Activated CD8-positive, alpha-beta memory T cell treated with anti-CD3 and anti-CD28 coated beads, Interleukin-2, amount 50 U/mL, for 48 hours (primary cell): ENCODE measurements around the gene PHETA1.
"Not testable (repeated sequence)": the region's sequence is repeated elsewhere in the genome, so short reads cannot be mapped to it uniquely, and the experiment has no call there.

Experiments used
- DNase-seq: peaks from one replicate; pipeline ENCODE4 v3.0.0-alpha.2; 2020

The PHETA1 gene

DNA sequence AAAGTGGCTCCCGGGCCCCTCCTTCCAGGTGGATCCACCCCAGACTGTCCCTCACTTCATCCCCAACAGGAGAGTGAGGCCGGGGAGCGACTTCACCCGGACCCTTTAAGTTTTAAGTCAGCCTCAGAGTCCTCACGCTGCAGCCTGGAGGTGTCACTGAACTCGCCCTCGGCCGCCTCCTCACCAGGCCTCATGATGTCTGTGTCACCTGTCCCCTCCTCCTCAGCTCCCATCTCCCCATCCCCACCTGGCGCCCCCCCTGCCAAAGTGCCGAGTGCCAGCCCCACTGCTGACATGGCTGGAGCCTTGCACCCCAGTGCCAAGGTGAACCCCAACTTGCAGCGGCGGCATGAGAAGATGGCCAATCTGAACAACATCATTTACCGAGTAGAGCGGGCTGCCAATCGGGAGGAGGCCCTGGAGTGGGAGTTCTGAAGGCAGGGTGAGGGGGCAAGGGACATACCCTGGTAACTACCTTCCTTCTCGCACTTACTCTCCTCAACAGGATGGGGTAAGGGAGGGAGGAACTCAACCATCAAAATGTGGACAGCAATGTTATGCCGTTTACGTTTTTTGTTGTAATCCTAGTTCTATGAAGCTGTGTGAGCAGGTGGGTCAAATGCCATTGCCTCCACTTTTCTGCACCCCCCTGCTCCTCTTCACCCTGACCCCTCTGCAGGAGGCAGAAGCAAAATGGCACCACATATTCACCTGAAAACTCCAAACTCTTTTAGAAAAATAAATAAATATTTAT lies 20.8 kb downstream of the PHETA1 start:
- no peak for DNase-seq

DNA sequence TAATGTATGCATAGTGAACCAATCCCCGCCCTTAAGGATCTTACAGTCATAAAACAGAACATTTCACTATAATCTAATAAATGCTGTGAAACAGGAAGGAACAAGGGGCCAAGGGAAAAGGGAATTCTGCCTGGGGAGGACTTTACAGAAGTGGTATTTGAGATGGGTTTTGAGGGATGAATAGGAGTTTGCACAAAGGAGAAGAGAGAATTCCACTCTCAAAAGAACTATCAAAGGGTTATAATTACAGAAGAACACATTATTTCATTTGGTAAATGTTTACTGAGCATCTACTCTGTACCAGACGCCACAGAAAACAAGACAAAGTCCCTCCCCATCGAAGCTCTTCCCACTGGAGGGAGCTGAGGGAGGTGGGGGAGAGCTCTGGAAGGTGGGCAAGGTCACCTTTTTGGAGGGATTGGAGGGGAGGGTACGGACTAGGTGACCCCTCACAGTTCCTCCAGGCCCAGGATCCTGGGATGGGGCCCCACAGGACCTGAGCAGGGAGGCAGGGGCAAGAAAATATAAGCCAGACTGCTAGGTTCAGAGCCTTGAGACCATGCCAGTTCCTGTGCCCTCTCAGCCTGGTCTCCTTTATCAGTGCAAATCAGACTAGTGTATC lies 24.5 kb downstream of the PHETA1 start:
- DNase-seq = no peak

DNA sequence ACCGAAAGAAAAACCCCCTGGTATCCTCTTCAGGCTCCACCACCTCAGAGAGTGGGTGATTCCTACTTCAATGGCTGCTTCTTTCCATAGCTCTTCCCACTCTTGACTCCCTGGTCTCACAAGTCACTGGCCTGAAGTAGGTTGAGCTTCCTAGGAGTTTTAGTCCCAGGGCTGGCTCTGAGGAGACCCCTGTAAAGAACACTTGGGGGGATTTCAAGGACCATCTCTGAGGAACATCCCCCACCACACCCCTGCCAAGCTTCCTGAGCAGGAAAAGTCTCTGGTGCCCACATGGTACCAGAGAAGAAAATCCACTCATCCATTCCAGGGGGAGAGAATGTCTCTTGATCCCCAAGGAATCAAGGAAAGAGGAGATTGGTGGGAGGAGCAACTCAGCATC lies 25.7 kb downstream of the PHETA1 start:
- DNase-seq = no peak

DNA sequence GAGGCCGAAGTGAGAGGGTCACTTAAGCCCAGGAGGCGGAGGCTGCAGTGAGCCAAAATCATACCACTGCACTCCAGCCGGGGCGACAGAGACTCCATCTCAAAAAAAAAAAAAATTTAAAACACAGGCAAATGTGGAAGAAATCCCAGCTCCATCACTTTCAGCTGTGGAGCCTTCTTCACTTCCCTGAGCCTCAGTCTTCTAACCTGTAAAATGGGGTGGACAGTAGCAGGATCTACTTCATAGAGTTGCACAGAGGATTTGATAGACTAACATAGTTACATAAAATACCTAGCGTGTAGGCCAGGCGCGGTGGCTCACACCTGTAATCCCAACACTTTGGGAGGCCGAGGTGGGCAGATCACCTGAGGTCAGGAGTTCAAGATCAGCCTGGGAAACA lies 26.5 kb downstream of the PHETA1 start:
- DNase-seq = no peak

DNA sequence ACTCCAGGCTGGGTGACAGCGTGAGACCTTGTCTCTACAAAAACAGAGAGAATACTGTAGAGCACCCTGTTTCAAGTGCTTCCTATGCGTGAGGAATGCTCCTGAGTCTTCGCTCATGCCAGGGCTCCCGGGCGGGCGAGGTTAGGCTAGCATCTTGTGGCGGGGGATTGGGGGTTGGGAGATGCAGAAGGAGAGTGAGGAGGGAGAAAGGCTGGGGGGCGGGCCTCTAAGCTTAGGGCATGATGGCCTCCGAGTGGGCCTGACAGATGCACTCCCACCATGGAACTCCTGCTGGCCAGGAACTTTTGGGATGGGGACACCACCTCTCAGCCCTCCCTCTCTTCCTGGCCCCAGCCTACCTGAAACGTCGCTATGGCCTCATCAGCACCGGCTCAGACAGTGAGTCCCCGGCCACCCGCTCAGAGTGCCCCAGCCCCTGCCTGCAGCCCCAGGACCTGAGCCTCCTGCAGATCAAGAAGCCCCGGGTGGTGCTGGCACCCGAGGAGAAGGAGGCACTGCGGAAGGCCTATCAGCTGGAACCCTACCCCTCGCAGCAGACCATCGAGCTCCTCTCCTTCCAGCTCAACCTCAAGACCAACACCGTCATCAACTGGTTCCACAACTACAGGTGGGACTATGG lies 27.3 kb downstream of the PHETA1 start:
- DNase-seq = no peak

DNA sequence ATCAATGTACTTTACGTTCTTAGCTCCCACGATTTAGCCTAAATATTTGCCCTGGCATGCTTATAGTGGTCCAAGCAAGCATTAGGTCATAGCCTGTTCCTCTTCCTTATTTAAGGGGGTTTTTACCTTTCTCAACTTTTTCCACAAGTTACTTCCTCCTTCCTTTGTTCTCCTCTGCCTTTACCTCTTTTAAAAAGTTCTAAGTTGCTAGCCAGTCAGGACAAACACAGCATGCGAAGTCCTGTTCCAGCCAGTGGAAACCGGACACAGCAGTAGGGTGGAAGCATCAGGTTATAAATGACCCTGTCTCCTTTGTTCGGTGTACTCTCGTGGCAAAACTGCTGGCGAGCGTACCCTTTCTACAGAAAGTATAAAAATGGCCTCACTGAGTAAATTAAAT lies 28.2 kb downstream of the PHETA1 start:
- not testable (repeated sequence) for DNase-seq

DNA sequence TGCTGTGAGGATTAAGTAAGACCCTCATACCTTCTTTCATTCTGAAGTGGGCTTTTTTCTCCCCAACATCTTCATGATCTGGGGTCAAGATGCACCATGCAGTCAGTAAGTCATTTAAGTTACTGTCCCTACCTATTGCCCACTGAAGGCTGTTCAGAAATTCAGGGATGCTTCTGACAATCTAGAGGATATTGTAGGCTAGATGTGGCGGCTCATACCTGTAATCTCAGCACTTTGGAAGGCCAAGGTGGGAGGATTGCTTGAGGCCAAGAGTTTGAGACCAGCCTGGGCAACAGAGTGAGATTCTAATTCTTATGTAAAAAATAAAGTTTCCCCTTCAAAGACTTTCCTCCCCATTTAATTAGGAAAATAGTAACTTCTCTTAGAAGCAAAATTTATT lies 28.7 kb downstream of the PHETA1 start:
- no peak for DNase-seq

DNA sequence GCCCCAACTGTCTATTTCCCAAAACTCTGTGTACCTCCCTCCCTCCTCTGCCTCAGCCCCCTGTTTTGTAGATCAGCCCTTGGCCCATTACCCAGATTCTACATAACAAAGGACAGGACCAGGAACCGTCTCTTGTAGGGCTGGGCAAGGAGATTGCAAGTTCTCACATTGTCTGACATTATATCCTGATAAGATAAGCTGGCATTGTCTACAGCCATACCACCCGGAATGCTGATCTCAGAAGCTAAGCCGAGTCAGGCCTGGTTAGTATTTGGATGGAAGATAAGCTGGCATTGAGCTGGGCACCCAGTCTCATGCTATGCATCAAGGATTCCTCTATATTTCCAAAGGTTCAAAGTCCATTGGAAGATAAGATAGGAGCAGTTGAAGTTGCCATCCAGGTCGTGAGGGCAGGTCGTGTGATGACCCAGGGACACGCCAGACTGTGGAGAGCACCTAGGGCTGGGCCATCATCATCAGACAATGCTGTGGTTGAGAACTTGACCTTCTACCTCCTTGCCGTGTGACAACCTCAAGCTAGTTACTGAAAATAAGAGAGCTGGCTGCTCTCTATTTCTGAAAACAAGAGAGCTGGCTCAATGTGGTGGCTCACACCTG lies 29.5 kb downstream of the PHETA1 start:
- DNase-seq = no peak

DNA sequence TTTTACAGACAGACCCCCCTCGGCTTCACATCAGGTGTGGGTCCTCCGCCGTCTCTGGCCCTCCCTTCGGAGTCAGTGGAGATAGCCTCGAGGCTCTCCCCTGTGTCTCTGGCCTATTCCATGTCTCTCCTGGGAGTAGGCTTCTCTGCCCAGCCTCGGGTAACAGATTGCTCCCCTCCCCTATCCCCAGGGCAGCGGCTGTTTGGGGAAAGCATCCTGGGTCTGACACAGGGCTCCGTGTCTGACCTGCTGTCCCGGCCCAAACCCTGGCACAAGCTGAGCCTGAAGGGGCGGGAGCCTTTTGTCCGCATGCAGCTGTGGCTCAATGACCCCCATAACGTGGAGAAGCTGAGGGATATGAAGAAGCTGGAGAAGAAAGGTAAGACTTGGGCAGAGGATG lies 30.8 kb downstream of the PHETA1 start:
- no peak for DNase-seq

DNA sequence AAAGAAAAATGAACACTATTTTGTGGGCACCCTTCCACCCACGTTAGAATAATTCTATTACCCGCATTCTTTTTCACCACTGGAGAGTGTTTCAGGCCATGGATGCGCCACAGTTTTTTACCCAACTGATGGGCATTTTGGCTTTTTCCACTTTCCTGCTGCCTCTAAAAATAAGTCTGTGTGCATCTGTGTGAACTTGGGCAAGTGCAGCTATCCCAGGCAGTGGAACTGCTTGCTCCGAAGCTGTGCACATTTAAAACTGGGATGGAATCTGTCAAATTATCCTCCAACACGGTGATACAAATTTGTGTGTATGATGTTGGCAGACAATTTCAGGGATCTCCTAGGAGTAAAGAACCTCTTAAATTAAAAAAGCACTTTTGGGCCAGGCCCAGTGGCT lies 31.5 kb downstream of the PHETA1 start:
- DNase-seq = no peak

DNA sequence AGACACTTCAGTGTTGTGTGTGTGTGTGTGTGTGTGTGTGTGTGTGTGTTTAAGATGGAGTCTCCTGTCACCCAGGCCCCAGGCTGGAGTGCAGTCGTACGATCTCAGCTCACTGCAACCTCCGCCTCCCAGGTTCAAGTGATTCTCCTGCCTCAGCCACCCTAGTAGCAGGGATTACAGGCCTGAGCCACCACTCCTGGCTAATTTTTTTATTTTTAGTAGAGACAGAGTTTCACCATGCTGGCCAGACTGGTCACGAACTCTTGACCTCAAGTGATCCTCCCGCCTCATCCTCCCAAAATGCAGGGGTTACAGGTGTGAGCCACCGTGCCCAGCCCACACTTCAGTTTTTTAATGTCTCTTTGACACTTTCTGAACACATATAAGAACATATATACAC lies 32.5 kb downstream of the PHETA1 start:
- DNase-seq = not testable (repeated sequence)

DNA sequence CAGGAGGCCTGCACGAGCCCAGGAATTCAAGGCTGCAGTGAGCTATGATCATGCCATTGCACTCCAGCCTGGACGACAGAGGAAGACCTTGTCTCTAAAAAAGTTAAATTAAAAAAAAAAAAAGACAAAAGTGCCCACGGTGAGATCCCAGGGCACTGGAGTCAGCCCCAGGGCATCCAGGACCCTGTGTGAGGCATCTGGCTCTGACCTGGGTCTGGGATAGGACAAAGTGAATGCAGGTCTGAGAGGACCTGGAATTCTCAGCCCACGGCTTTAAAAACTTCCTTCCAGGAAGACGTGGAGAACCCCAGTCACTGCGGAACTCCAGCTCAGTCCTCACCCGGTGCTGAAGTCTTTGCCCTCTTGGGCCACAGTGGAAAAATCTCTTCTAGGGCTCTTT lies 33.1 kb downstream of the PHETA1 start:
- no peak for DNase-seq

DNA sequence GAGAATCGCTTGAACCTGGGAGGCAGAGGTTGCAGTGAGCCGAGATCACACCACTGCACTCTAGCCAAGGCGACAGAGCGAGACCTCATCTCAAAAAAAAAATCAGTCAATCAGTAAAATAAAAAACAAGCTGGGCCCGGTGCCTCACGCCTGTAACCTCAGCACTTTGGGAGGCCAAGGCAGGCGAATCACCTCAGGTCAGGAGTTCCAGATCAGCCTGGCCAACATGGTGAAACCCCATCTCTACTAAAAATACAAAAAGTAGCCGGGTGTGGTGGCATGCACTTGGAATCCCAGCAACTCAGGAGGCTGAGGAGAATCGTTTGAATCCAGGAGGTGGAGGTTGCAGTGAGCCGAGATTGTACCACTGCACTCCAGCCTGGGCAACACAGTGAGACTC lies 33.6 kb downstream of the PHETA1 start:
- DNase-seq = not testable (repeated sequence)

DNA sequence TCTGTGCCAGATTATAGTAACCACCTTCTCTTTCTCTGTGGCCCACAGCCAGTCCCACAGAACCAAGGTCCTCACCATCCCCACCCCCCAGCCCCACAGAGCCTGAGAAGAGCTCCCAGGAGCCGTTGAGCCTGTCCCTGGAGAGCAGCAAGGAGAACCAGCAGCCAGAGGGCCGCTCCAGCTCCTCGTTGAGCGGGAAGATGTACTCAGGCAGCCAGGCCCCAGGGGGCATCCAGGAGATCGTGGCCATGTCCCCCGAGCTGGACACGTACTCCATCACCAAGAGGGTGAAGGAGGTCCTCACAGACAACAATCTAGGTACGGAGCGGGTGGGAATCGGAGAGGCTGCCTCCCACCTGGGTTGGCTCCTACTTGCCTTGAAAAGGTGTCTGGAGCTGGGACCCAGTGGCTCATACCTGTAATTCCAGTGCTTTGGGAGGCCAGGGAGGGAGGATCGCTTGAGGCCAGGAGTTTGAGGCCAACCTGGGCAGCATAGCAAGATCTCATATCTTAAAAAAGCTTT lies 34.4 kb downstream of the PHETA1 start:
- DNase-seq = no peak

DNA sequence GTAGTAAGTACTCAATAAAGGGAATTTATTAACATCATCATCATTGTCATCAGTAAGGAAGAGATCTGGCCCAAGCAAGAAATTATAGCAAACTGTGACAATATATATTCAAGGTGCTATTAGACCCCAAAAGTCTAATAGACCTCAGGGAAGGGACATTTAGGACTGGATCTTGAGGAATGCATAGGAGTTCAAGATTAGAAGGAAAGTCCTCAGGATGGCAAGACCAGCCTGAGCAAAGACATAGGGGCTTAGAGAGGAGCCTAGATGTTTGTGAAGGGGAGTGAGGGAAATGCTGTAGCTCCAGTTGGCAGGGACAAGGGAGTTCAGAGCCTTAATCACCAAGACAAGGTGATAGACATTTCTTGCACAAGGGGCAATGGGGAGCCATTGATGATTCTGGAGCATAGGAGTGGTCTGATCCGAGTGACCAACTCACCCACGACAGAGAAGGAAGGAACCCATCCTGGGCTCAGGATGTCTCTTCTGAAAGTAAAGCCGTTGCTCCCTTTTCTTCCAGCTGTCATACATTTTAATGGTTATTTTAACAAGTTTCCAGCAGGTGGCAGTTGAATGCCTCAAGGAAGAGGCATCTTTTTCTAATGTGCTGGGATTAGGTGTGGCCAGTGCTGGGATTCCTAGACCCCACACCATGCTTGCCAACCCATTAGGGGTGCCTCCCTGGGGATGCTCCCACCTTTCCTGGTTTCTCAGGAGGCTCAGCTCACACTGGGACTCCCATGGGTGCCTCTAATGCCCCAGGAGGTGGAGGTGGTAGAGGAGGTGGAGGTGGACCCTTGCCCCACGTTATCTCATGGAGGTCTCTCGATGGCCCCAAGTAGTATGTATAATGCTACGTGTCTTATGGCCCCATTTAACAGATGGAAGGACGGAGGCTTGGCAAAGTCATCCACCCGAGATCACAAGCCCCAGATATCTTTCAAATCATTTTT lies 37.8 kb downstream of the PHETA1 start:
- DNase-seq = no peak

DNA sequence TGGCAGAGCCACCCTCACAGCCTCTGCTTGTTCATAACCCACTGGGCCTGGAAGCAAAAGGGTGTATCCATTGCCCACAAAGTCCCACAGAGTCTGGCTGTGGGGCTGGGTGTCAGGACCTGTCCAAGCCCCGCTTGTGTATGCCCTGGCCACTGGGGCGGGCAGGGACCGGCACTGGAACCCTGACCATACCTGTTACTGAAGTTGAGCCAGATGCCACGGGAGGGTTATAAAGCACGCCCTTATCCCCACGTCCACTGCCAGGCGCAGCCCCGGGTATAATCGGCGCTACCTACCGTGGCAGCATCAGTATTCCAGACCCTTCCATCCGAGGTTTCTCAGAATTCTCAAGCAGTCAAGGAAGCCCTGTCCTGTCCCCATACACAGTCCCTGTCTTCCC lies 40.8 kb downstream of the PHETA1 start:
- DNase-seq = no peak

DNA sequence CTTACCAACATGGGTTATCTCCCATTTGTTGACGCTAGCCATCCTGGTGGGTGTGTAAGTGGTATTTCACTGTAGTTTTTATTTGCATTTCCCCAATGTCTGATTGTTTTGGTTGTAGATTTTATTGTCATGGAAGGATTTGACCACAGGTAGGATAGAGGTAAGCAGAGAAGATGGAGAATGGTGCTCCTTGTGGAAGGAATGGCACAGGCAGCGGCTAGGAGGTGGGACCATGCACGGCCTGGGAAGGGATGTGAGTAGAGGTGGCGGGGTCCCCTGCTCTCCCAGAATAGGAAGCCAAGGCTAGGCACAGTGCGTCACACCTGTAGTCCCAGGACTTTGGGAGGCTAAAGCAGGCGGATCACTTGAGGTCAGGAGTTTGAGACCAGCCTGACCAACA lies 41.4 kb downstream of the PHETA1 start:
- DNase-seq = no peak

DNA sequence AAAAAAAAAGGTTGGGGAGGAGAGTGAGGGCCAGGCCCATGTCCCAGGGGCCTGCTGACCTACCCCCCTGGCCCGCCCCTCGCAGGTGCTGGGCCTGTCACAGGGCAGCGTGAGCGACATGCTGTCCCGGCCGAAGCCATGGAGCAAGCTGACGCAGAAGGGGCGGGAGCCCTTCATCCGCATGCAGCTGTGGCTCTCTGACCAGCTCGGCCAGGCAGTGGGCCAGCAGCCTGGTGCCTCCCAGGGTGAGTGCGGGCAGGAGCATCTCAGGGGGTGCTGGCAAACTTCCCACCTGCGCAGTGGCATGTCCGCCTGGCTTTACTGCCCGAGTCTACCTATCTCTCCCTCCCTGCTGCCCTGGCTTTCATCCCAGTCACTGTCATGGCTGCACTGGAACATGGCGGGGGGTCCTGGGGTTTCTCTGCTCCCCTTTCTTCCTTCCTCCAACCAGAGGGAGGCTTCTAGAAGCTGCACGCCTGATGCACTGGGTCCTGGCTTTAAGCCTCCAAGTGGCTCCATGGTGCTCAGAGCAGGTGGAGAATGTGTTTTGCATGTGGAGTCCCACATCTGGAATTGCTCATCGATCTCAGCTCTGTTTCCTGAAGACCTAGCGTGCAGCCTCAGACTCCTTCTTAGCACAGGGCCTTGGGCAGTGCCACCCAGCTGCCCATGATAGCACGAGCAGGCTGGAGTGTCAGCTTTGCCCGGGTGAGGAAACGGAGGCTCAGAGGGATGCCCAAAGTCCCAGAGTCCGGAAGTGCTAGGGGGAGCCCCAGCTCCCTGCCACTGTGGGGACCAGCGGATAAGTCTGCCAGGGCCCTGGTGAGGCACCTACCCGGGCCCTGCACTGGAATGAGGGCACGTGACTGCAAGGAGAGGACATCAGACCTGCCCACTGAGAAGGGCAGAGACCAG lies 46.3 kb downstream of the PHETA1 start:
- DNase-seq = no peak

DNA sequence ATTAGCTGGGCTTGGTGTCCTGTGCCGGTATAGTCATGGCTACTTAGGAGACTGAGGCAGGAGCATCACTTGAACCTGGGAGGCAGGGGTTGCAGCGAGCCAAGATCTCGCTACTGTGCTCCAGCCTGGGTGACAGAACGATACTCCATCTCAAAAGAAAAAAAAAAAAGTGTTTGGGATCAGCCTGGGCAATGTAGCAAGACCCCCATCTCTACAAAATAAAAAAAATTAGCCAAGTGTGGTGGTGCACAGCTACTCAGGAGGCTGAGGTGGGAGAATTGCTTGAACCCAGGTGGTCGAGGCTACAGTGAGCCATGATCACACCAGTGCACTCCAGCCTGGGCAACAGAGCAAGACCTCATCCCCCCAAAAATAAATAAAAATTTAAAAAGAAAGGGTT lies 47.6 kb downstream of the PHETA1 start:
- no peak for DNase-seq

DNA sequence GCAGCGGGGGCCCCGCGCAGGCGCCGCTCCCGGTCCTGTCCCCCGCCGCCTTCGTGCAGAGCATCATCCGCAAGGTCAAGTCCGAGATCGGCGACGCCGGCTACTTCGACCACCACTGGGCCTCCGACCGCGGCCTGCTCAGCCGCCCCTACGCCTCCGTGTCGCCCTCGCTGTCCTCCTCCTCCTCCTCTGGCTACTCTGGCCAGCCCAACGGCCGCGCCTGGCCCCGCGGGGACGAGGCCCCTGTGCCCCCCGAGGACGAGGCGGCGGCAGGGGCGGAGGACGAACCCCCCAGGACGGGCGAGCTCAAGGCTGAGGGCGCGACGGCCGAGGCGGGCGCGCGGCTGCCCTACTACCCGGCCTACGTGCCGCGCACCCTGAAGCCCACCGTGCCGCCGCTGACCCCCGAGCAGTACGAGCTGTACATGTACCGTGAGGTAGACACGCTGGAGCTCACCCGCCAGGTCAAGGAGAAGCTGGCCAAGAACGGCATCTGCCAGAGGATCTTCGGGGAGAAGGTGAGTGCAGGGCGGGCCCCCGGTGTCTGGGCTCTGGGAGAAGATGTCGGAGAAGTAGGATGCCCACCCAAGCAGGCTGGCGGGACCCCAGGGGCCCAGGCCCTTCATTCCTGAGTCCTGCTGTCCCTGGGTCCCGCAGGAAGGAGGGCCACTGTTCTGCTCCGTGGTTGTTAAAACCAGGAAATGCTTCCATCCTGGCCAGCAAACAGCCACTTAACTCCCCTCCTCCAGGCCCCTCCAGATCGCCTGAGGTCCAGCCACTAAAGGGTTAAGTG lies 48.4 kb downstream of the PHETA1 start:
- DNase-seq = no peak
